ENCODE measurements around the gene ADAMTS9.

ADAMTS9 gene

GRCh38 chr3:64496786-64497490, 190.9 kb downstream of the ADAMTS9 start:
- no peak for FAIRE-seq
- DNase-seq (ENCODE audit: insufficient read length, low spot score): no peak
- no peak for TF ChIP-seq PAX5 (IDR thresholded peaks at IDR 0.05; ENCODE audit: insufficient read depth, low read length, severe bottlenecking)
- TF ChIP-seq POU2F2 (IDR thresholded peaks at IDR 0.05; ENCODE audit: low read depth, low read length): no peak
- TF ChIP-seq SPI1 (IDR thresholded peaks at IDR 0.05; ENCODE audit: low read depth, low read length): no peak
- TF ChIP-seq POLR2A (IDR thresholded peaks at IDR 0.05; ENCODE audit: low read depth, low read length): no peak
- no peak for TF ChIP-seq TAF1 (IDR thresholded peaks at IDR 0.05; ENCODE audit: low read depth, low read length)
- no peak for TF ChIP-seq POLR2AphosphoS5 (IDR thresholded peaks at IDR 0.05; ENCODE audit: low read depth, low read length)

- no peak for FAIRE-seq
- DNase-seq (ENCODE audit: insufficient read length, low spot score): no peak
- no peak for TF ChIP-seq POLR2AphosphoS5 (IDR thresholded peaks at IDR 0.05; ENCODE audit: low read depth, low read length)
- TF ChIP-seq SPI1 (IDR thresholded peaks at IDR 0.05; ENCODE audit: low read depth, low read length): no peak
- no peak for TF ChIP-seq PAX5 (IDR thresholded peaks at IDR 0.05; ENCODE audit: insufficient read depth, low read length, severe bottlenecking)
Measured at GRCh38 chr3:64495781-64496334, 191.9 kb downstream of the ADAMTS9 start.

- TF ChIP-seq POLR2A (IDR thresholded peaks at IDR 0.05; ENCODE audit: low read depth, low read length) (no peak), SPI1 (IDR thresholded peaks at IDR 0.05; ENCODE audit: low read depth, low read length) (no peak), PAX5 (IDR thresholded peaks at IDR 0.05; ENCODE audit: insufficient read depth, low read length, severe bottlenecking) (no peak), POU2F2 (IDR thresholded peaks at IDR 0.05; ENCODE audit: low read depth, low read length) (no peak), POLR2AphosphoS5 (IDR thresholded peaks at IDR 0.05; ENCODE audit: low read depth, low read length) (no peak), TAF1 (IDR thresholded peaks at IDR 0.05; ENCODE audit: low read depth, low read length) (no peak)
- FAIRE-seq (no peak), DNase-seq (ENCODE audit: insufficient read length, low spot score) (no peak)
Measured at GRCh38 chr3:64495121-64495780, 192.5 kb downstream of the ADAMTS9 start.

- no peak for FAIRE-seq
- no peak for DNase-seq (ENCODE audit: insufficient read length, low spot score)
Measured at GRCh38 chr3:64494526-64494925, 193.3 kb downstream of the ADAMTS9 start.

GRCh38 chr3:64493149-64493548, 194.7 kb downstream of the ADAMTS9 start:
- FAIRE-seq: no peak
- DNase-seq (ENCODE audit: insufficient read length, low spot score): no peak
- TF ChIP-seq POU2F2 (IDR thresholded peaks at IDR 0.05; ENCODE audit: low read depth, low read length) (no peak), TAF1 (IDR thresholded peaks at IDR 0.05; ENCODE audit: low read depth, low read length) (no peak), PAX5 (IDR thresholded peaks at IDR 0.05; ENCODE audit: insufficient read depth, low read length, severe bottlenecking) (no peak), POLR2AphosphoS5 (IDR thresholded peaks at IDR 0.05; ENCODE audit: low read depth, low read length) (no peak), POLR2A (IDR thresholded peaks at IDR 0.05; ENCODE audit: low read depth, low read length) (no peak), SPI1 (IDR thresholded peaks at IDR 0.05; ENCODE audit: low read depth, low read length) (no peak)

More at GRCh38 chr3:64494526-64494925, 193.3 kb downstream of the ADAMTS9 start:
- no peak for TF ChIP-seq SPI1 (IDR thresholded peaks at IDR 0.05; ENCODE audit: low read depth, low read length)
- TF ChIP-seq PAX5 (IDR thresholded peaks at IDR 0.05; ENCODE audit: insufficient read depth, low read length, severe bottlenecking): no peak
- no peak for TF ChIP-seq POU2F2 (IDR thresholded peaks at IDR 0.05; ENCODE audit: low read depth, low read length)
- TF ChIP-seq TAF1 (IDR thresholded peaks at IDR 0.05; ENCODE audit: low read depth, low read length): no peak
- TF ChIP-seq POLR2AphosphoS5 (IDR thresholded peaks at IDR 0.05; ENCODE audit: low read depth, low read length): no peak
- no peak for TF ChIP-seq POLR2A (IDR thresholded peaks at IDR 0.05; ENCODE audit: low read depth, low read length)

- TF ChIP-seq SPI1 (IDR thresholded peaks at IDR 0.05; ENCODE audit: low read depth, low read length) (no peak), POU2F2 (IDR thresholded peaks at IDR 0.05; ENCODE audit: low read depth, low read length) (no peak), PAX5 (IDR thresholded peaks at IDR 0.05; ENCODE audit: insufficient read depth, low read length, severe bottlenecking) (no peak)
- FAIRE-seq: no peak
Measured at GRCh38 chr3:64491843-64492242, 196.0 kb downstream of the ADAMTS9 start.

GRCh38 chr3:64490180-64490724, 197.5 kb downstream of the ADAMTS9 start:
- FAIRE-seq (no peak), DNase-seq (ENCODE audit: insufficient read length, low spot score) (no peak)
- no peak for TF ChIP-seq TAF1 (IDR thresholded peaks at IDR 0.05; ENCODE audit: low read depth, low read length)
- TF ChIP-seq SPI1 (IDR thresholded peaks at IDR 0.05; ENCODE audit: low read depth, low read length): no peak
- TF ChIP-seq PAX5 (IDR thresholded peaks at IDR 0.05; ENCODE audit: insufficient read depth, low read length, severe bottlenecking): no peak
- no peak for TF ChIP-seq POLR2AphosphoS5 (IDR thresholded peaks at IDR 0.05; ENCODE audit: low read depth, low read length)

More at GRCh38 chr3:64491843-64492242, 196.0 kb downstream of the ADAMTS9 start:
- DNase-seq (ENCODE audit: insufficient read length, low spot score): no peak

- FAIRE-seq (no peak), DNase-seq (ENCODE audit: insufficient read length, low spot score) (no peak)
- TF ChIP-seq POLR2A (IDR thresholded peaks at IDR 0.05; ENCODE audit: low read depth, low read length) (no peak), SPI1 (IDR thresholded peaks at IDR 0.05; ENCODE audit: low read depth, low read length) (no peak), POLR2AphosphoS5 (IDR thresholded peaks at IDR 0.05; ENCODE audit: low read depth, low read length) (no peak), PAX5 (IDR thresholded peaks at IDR 0.05; ENCODE audit: insufficient read depth, low read length, severe bottlenecking) (no peak), POU2F2 (IDR thresholded peaks at IDR 0.05; ENCODE audit: low read depth, low read length) (no peak), TAF1 (IDR thresholded peaks at IDR 0.05; ENCODE audit: low read depth, low read length) (no peak)
Measured at GRCh38 chr3:64489361-64490044, 198.3 kb downstream of the ADAMTS9 start.

- no peak for FAIRE-seq
- TF ChIP-seq TAF1 (IDR thresholded peaks at IDR 0.05; ENCODE audit: low read depth, low read length): no peak
- TF ChIP-seq POLR2A (IDR thresholded peaks at IDR 0.05; ENCODE audit: low read depth, low read length): no peak
- TF ChIP-seq PAX5 (IDR thresholded peaks at IDR 0.05; ENCODE audit: insufficient read depth, low read length, severe bottlenecking): no peak
- no peak for TF ChIP-seq SPI1 (IDR thresholded peaks at IDR 0.05; ENCODE audit: low read depth, low read length)
- no peak for TF ChIP-seq POLR2AphosphoS5 (IDR thresholded peaks at IDR 0.05; ENCODE audit: low read depth, low read length)
- no peak for TF ChIP-seq POU2F2 (IDR thresholded peaks at IDR 0.05; ENCODE audit: low read depth, low read length)
- DNase-seq (ENCODE audit: insufficient read length, low spot score): no peak
Measured at GRCh38 chr3:64488939-64489338, 198.9 kb downstream of the ADAMTS9 start.
